Muscle of back (tissue), 11 donors: ENCODE results near the gene DLG2. TPM values are rescaled to one million over a fixed set of nuclear protein-coding genes. Genes with fewer than 3 reads are reported as not detected.
A peak's percentile ranks its signal among the peaks of the same experiment; 100 is the strongest.
"Not testable (repeated sequence)": the region's sequence is repeated elsewhere in the genome, so short reads cannot be mapped to it uniquely, and the experiment has no call there.

Source experiments
- DNase-seq, 3 donors: peaks; one replicate each; pipeline versions ENCODE4 v3.0.0 to v3.0.0-alpha.2; 2013
- polyA plus RNA-seq, 10 donors: library from polyadenylated mRNA; unstranded; fragments of 120-200 nt; gene quantifications; one replicate each; pipeline ENCODE4 v1.2.1, GENCODE V29; 2013; ENCODE audit not compliant: insufficient read length in 10 of 10

DLG2 gene
- polyA plus RNA-seq, 10 donors, result 7.0 to 15.2 (median 10.4) TPM

- no peak for DNase-seq
Observed at GRCh38 chr11:85118151-85118550, 509.0 kb downstream of the DLG2 start.

GRCh38 chr11:85115798-85116197 is 511.3 kb downstream of the DLG2 start:
- DNase-seq, result no peak

GRCh38 chr11:85114786-85115185 is 512.4 kb downstream of the DLG2 start:
- DNase-seq, result peak in 1 of 3 donors; percentile 10

- DNase-seq, result not testable (repeated sequence)
Observed at GRCh38 chr11:85110246-85110645, 516.9 kb downstream of the DLG2 start.

- no peak for DNase-seq
Observed at GRCh38 chr11:85109141-85109540, 518.0 kb downstream of the DLG2 start.

- no peak for DNase-seq
Observed at GRCh38 chr11:85105868-85106267, 521.3 kb downstream of the DLG2 start.

- DNase-seq, result no peak
Observed at GRCh38 chr11:85099522-85099921, 527.6 kb downstream of the DLG2 start.

- DNase-seq, result no peak
Observed at GRCh38 chr11:85098996-85099395, 528.1 kb downstream of the DLG2 start.

- DNase-seq, result no peak
Observed at GRCh38 chr11:85096939-85097338, 530.2 kb downstream of the DLG2 start.

- DNase-seq, result no peak
Observed at GRCh38 chr11:85095239-85095638, 531.9 kb downstream of the DLG2 start.

GRCh38 chr11:85094795-85095194 is 532.3 kb downstream of the DLG2 start:
- DNase-seq, result no peak

GRCh38 chr11:85089654-85090053 is 537.5 kb downstream of the DLG2 start:
- DNase-seq, result no peak

- no peak for DNase-seq
Observed at GRCh38 chr11:85088286-85088685, 538.9 kb downstream of the DLG2 start.

- no peak for DNase-seq
Observed at GRCh38 chr11:85086504-85087284, 540.5 kb downstream of the DLG2 start.

- peak in 1 of 3 donors; percentile 15 for DNase-seq
Observed at GRCh38 chr11:85076535-85077330, 550.4 kb downstream of the DLG2 start.

GRCh38 chr11:85062659-85063058 is 564.5 kb downstream of the DLG2 start:
- DNase-seq, result no peak

GRCh38 chr11:85052636-85053035 is 574.5 kb downstream of the DLG2 start:
- no peak for DNase-seq

GRCh38 chr11:85048801-85049200 is 578.3 kb downstream of the DLG2 start:
- DNase-seq, result no peak

- no peak for DNase-seq
Observed at GRCh38 chr11:85045716-85046115, 581.4 kb downstream of the DLG2 start.

GRCh38 chr11:85044911-85045310 is 582.2 kb downstream of the DLG2 start:
- peak in 1 of 3 donors; percentile 3 for DNase-seq

- DNase-seq, result no peak
Observed at GRCh38 chr11:85042361-85042760, 584.8 kb downstream of the DLG2 start.

- DNase-seq, result no peak
Observed at GRCh38 chr11:85040166-85040565, 587.0 kb downstream of the DLG2 start.

- DNase-seq, result no peak
Observed at GRCh38 chr11:85029964-85030363, 597.2 kb downstream of the DLG2 start.
